Fibroblast of mammary gland (primary cell): ENCODE data around the gene MS4A12.
"Not testable (repeated sequence)": the region's sequence is repeated elsewhere in the genome, so short reads cannot be mapped to it uniquely, and the experiment has no call there.

ENCODE experiments used
- DNase-seq: peaks from one replicate; pipeline ENCODE4 v3.0.0-alpha.2; 2010; ENCODE audit warnings: low read depth
- H3K4me3 ChIP-seq: 2 replicates; pipeline ENCODE4 v1.5.1; 2011; ENCODE audit warnings: low read depth, mild to moderate bottlenecking, low read length, moderate library complexity; ENCODE audit not compliant: control insufficient read depth
- TF ChIP-seq, protein P1 (sequence below): conservative IDR thresholded peaks from 2 replicates; pipeline ENCODE4 v1.5.1; 2011; ENCODE audit warnings: low read depth, low read length, inconsistent platforms; ENCODE audit not compliant: control insufficient read depth, insufficient read depth

Gene MS4A12

DNA sequence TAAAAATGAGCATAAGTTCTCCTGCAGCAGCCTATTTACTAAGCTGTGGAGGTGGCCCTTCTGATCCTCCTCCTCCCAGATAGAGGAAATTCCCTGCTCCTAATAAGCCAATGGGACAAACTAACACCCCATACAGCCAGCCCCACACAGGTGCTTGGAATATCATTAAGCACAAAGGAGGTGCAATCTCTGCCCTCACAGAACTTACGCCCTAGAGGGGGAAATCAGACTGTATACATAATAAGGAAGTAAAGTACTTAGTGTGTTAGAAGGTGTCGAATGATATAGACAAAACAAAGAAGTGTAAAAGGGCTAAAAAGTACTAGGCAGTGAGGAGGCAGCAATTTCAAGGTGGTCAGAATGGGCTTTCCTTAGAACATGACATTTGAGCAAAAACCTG, 5.8 kb downstream of the MS4A12 start:
- H3K4me3 ChIP-seq, result no peak overlapping the region
- TF ChIP-seq, protein P1, sequence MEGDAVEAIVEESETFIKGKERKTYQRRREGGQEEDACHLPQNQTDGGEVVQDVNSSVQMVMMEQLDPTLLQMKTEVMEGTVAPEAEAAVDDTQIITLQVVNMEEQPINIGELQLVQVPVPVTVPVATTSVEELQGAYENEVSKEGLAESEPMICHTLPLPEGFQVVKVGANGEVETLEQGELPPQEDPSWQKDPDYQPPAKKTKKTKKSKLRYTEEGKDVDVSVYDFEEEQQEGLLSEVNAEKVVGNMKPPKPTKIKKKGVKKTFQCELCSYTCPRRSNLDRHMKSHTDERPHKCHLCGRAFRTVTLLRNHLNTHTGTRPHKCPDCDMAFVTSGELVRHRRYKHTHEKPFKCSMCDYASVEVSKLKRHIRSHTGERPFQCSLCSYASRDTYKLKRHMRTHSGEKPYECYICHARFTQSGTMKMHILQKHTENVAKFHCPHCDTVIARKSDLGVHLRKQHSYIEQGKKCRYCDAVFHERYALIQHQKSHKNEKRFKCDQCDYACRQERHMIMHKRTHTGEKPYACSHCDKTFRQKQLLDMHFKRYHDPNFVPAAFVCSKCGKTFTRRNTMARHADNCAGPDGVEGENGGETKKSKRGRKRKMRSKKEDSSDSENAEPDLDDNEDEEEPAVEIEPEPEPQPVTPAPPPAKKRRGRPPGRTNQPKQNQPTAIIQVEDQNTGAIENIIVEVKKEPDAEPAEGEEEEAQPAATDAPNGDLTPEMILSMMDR, result no peak
- DNase-seq, result no peak

GRCh38 chr11:60498853-60499252, 6.3 kb downstream of the MS4A12 start:
- TF ChIP-seq, protein P1, result no peak
- no peak overlapping the region for H3K4me3 ChIP-seq
- DNase-seq, result no peak

DNA sequence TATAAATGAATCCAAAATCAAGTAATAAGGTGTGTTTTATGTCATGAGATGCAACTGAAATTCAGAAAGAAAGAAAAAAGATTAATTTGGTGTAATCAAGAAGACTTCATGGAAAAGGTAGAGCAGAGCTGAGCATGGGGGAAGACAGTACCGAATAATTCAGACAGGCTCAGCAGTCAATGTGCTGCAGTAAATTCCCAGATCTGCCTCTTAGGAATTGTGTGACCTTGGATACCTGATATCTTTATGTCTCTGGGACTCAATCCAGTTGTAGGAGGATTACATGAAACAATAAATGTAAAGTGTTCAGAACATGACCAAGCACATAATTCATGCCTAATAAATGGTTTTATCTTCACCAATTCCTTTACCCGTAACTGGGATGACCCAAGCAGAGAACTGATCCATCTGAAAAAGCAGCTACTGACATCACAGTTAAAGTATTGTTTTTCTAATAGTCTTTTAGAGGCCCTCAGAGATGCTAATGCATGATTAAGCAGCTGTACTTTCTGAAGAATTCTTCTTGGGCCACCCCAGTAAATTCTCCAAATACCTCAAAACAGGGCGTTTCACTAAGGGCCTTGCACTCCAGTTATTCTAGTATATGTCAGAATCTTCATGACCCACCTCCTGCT, 7.8 kb downstream of the MS4A12 start:
- TF ChIP-seq, protein P1, result no peak
- no peak overlapping the region for H3K4me3 ChIP-seq
- no peak for DNase-seq

GRCh38 chr11:60502221-60502775, 9.7 kb downstream of the MS4A12 start:
- TF ChIP-seq, protein P1, result no peak

GRCh38 chr11:60504219-60504905, 11.8 kb downstream of the MS4A12 start:
- TF ChIP-seq, protein P1, result no peak
- DNase-seq, result no peak
- no peak overlapping the region for H3K4me3 ChIP-seq

More at GRCh38 chr11:60502221-60502775, 9.7 kb downstream of the MS4A12 start:
- H3K4me3 ChIP-seq, result no peak overlapping the region
- no peak for DNase-seq

DNA sequence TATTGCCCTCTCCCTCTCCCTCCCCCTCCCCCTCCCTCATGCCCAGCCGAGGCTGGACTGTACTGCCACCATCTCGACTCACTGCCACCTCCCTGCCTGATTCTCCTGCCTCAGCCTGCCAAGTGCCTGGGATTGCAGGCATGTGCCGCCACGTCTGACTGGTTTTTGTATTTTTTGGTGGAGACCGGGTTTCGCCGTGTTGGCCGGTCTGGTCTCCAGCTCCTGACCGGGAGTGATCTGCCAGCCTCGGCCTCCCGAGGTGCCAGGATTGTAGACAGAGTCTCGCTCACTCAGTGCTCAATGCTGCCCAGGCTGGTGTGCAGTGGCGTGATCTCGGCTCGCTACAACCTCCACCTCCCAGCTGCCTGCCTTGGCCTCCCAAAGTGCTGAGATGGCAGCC, 17.0 kb downstream of the MS4A12 start:
- not testable (repeated sequence) for H3K4me3 ChIP-seq, DNase-seq

DNA sequence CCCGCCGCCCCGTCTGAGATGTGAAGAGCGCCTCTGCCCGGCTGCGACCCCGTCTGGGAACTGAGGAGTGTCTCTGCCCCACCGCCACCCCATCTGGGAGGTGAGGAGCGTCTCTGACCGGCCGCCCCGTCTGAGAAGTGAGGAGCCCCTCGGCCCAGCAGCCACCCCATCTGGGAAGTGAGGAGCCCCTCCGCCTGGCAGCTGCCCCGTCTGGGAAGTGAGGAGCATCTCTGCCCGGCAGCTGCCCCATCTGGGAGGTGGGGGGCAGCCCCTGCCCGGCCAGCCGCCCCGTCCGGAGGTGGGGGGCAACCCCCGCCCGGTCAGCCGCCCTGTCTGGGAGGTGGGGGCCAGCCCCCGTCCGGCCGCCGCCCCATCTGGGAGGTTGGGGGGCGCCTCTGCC, 17.6 kb downstream of the MS4A12 start:
- DNase-seq, H3K4me3 ChIP-seq: not testable (repeated sequence)
